GM21717 (cell line): ENCODE measurements around the gene SLC22A31.
A peak's percentile ranks its signal among the peaks of the same experiment; 100 is the strongest.

Source experiments
- ATAC-seq: cut with Tn5 transposase; IDR thresholded peaks from one replicate; pipeline ENCODE4 v1.9.1; 2021; ENCODE audit warnings: mild to moderate bottlenecking, moderate library complexity; ENCODE audit not compliant: unreplicated experiment

SLC22A31 gene

GRCh38 chr16:89179656-89180315, 20.6 kb downstream of the SLC22A31 start:
- no peak for ATAC-seq

- no peak for ATAC-seq
These were observed 21.2 kb downstream of the SLC22A31 start for GRCh38 chr16:89179148-89179484.

GRCh38 chr16:89178453-89179147, 21.7 kb downstream of the SLC22A31 start:
- ATAC-seq = no peak

GRCh38 chr16:89177501-89177900, 22.8 kb downstream of the SLC22A31 start:
- no peak for ATAC-seq

GRCh38 chr16:89176717-89177116, 23.6 kb downstream of the SLC22A31 start:
- no peak for ATAC-seq

- no peak for ATAC-seq
These were observed 24.1 kb downstream of the SLC22A31 start for GRCh38 chr16:89176147-89176690.

- no peak for ATAC-seq
These were observed 24.8 kb downstream of the SLC22A31 start for GRCh38 chr16:89175280-89176146.

- no peak for ATAC-seq
These were observed 25.5 kb downstream of the SLC22A31 start for GRCh38 chr16:89174877-89175276.

- no peak for ATAC-seq
These were observed 26.1 kb downstream of the SLC22A31 start for GRCh38 chr16:89174055-89174827.

GRCh38 chr16:89173174-89173921, 27.0 kb downstream of the SLC22A31 start:
- ATAC-seq = no peak

- ATAC-seq = no peak
These were observed 27.7 kb downstream of the SLC22A31 start for GRCh38 chr16:89172528-89173173.

GRCh38 chr16:89172171-89172527, 28.2 kb downstream of the SLC22A31 start:
- no peak for ATAC-seq

GRCh38 chr16:89171216-89172170, 28.8 kb downstream of the SLC22A31 start, which contains the start of gene CDH15:
CDH15 (plus strand) TSS chr16:89171748; CDS start chr16:89171832, 84 bp downstream.
- ATAC-seq = peak; percentile 61

- ATAC-seq = no peak
These were observed 29.8 kb downstream of the SLC22A31 start for GRCh38 chr16:89170346-89171215.

- no peak for ATAC-seq
These were observed 30.6 kb downstream of the SLC22A31 start for GRCh38 chr16:89169778-89170177.

- ATAC-seq = no peak
These were observed 31.8 kb downstream of the SLC22A31 start for GRCh38 chr16:89168381-89169189.
